K562 (cell line): ENCODE results near the gene TUBGCP6. TPM values are rescaled to one million over a fixed set of nuclear protein-coding genes. Genes with fewer than 3 reads are reported as not detected.

Source experiments
- ELF2 ChIP-seq: fragments of 250-450 bp; sonication (Bioruptor Pico); IDR thresholded peaks from 2 replicates; pipeline ENCODE4 v1.5.0; 2021; ENCODE audit warnings: mild to moderate bottlenecking
- FOXK2 ChIP-seq, 2 experiments: fragments of 450-650 bp; IDR thresholded peaks in 1 of 2; conservative IDR thresholded peaks in 1 of 2; 2 replicates each; pipeline ENCODE4 v1.6.1; 2016; ENCODE audit warnings: low read depth in 2 of 2, mild to moderate bottlenecking in 1 of 2
- MGA ChIP-seq: fragments of 450-650 bp; IDR thresholded peaks from 2 replicates; pipeline ENCODE4 v1.6.1; 2016; ENCODE audit warnings: mild to moderate bottlenecking, moderate library complexity
- REST ChIP-seq, 2 experiments: fragments of 450-650 bp; formaldehyde crosslinking in 1 of 2; IDR thresholded peaks; 2 replicates each; pipeline versions ENCODE4 v1.4.0 to v1.6.1; 2014 to 2020; ENCODE audit warnings: mild to moderate bottlenecking in 2 of 2, borderline replicate concordance in 1 of 2, low read depth in 1 of 2
- polyA plus RNA-seq, 8 experiments: library from polyadenylated mRNA; depleted of rRNA in 4 of 8; stranded (reverse) in 5 of 8; unstranded in 3 of 8; fragments of >200 nt; fragmentation: Nextera tagmentation in 2 of 8; fragmentation: Illumina TruSeq in 1 of 8; extraction: Ambion mirVana in 2 of 8; extraction: Trizol in 1 of 8; gene quantifications; 2 replicates each; pipeline versions ENCODE4 v1.2.1 to v1.2.3, GENCODE V29; 2011 to 2014; ENCODE audit warnings: inconsistent platforms in 1 of 8, missing spikeins in 1 of 8
- total RNA-seq, 7 experiments: library from RNA; depleted of rRNA in 6 of 7; stranded (reverse); fragments of >200 nt in 6 of 7; fragmentation: Illumina TruSeq in 2 of 7; extraction: Trizol in 2 of 7; gene quantifications; 2 replicates each; pipeline versions ENCODE4 v1.2.1 to v1.2.3, GENCODE V29; 2011 to 2021; ENCODE audit warnings: low replicate concordance in 1 of 7

The TUBGCP6 gene
- total and polyA plus RNA-seq, 9 of the 15 experiments (the other 6 are each of a cell fraction or from before 2014, with no cell fraction given), result 0.76 to 33.0 (median 10.1) TPM

- TF ChIP-seq REST (IDR thresholded peaks at IDR 0.05; ENCODE audit: borderline replicate concordance) (peak; percentile 23), REST (CRISPR knock-in tag; IDR thresholded peaks at IDR 0.05; ENCODE audit: low read depth) (peak; percentile 75), ELF2 (CRISPR knock-in tag) (peak; percentile 76), MGA (peak; percentile 65; the same call in 1 of the 2 replicates), FOXK2 (conservative IDR thresholded peaks at IDR 0.05 in 1 of 2, IDR thresholded peaks at IDR 0.05 in 1 of 2; ENCODE audit: low read depth in 2 of 2) (0 out of 4 replicates have a peak, but pooled peaks of 1 of the 2 experiments have one; percentile 33)
These were observed 6.0 kb upstream of the TUBGCP6 start, which contains the start of gene HDAC10 (continued) for GRCh38 chr22:50250555-50251476.
